ENCODE results near the gene CALML3. TPM values are rescaled to one million over a fixed set of nuclear protein-coding genes. Genes with fewer than 3 reads are reported as not detected.

Gene CALML3
- total RNA-seq, 1 donor from 2014 or later = not detected

GRCh38 chr10:5560142-5560816 is 35.5 kb downstream of the CALML3 start:
- no peaks in the 10 kb centered on the region for H3K36me3 Mint-ChIP-seq (ENCODE audit: low read depth)
- TF ChIP-seq CTCF (IDR thresholded peaks at IDR 0.05) = no peak
- H3K4me3 Mint-ChIP-seq = no peak overlapping the region
- CTCF ChIA-PET = no interaction called here
- H3K9me3 Mint-ChIP-seq = no peaks in the 10 kb centered on the region
- POLR2A ChIA-PET = no interaction called here
- intact Hi-C loops (cut with micrococcal nuclease) = no loop called here
- ATAC-seq (ENCODE audit: low read depth) (no peak), DNase-seq (no peak)
- H3K4me1 Mint-ChIP-seq = no peaks in the 10 kb centered on the region
- H3K27ac Mint-ChIP-seq = no peak overlapping the region
- peaks cover 16% of the 10 kb centered on the region for H3K27me3 Mint-ChIP-seq

GRCh38 chr10:5560817-5561703 is 36.3 kb downstream of the CALML3 start:
- intact Hi-C loops (cut with micrococcal nuclease) = no loop called here
- DNase-seq (no peak), ATAC-seq (ENCODE audit: low read depth) (no peak)
- Mint-ChIP-seq H3K36me3 (ENCODE audit: low read depth) (no peaks in the 10 kb centered on the region), H3K9me3 (no peaks in the 10 kb centered on the region), H3K27ac (no peak overlapping the region), H3K4me3 (no peak overlapping the region), H3K27me3 (peaks cover 16% of the 10 kb centered on the region), H3K4me1 (no peaks in the 10 kb centered on the region)
- ChIA-PET CTCF (no interaction called here), POLR2A (no interaction called here)
- TF ChIP-seq CTCF (IDR thresholded peaks at IDR 0.05) = no peak

- Mint-ChIP-seq H3K27me3 (peaks cover 16% of the 10 kb centered on the region), H3K4me3 (no peak overlapping the region), H3K36me3 (ENCODE audit: low read depth) (no peaks in the 10 kb centered on the region), H3K4me1 (no peaks in the 10 kb centered on the region), H3K27ac (no peak overlapping the region), H3K9me3 (no peaks in the 10 kb centered on the region)
- intact Hi-C loops (cut with micrococcal nuclease) = no loop called here
- TF ChIP-seq CTCF (IDR thresholded peaks at IDR 0.05) = no peak
- DNase-seq (no peak), ATAC-seq (ENCODE audit: low read depth) (no peak)
- CTCF ChIA-PET = no interaction called here
- POLR2A ChIA-PET = interaction anchor here (0.6 kb wide), 1 partner anchor 300 kb away, joined by 12 read pairs; no protein-coding TSS in a partner anchor
Observed at GRCh38 chr10:5561704-5562645, 37.2 kb downstream of the CALML3 start.

GRCh38 chr10:5563321-5563961 is 38.7 kb downstream of the CALML3 start:
- CTCF ChIA-PET = no interaction called here
- POLR2A ChIA-PET = no interaction called here
- Mint-ChIP-seq H3K36me3 (ENCODE audit: low read depth) (no peaks in the 10 kb centered on the region), H3K27me3 (peaks cover 16% of the 10 kb centered on the region), H3K9me3 (no peaks in the 10 kb centered on the region), H3K27ac (no peak overlapping the region), H3K4me1 (no peaks in the 10 kb centered on the region), H3K4me3 (no peak overlapping the region)
- no peak for DNase-seq
- TF ChIP-seq CTCF (IDR thresholded peaks at IDR 0.05) = no peak
- intact Hi-C loops (cut with micrococcal nuclease) = no loop called here
- ATAC-seq (ENCODE audit: low read depth) = no peak

Measured in activated B cell treated with CpG ODN at 0.5 μM for 24 hours (primary cell).